AG04449 (cell line): Measurements from ENCODE around the gene UNC119.

Experiments
- CTCF ChIA-PET: fragments of 350-600 bp; formaldehyde crosslinking; extraction: SDS; loops from one replicate; lab custom pipeline; 2021; ENCODE audit warnings: antibody characterized with exemption; lab: Yijun Ruan, JAX
- POLR2A ChIA-PET: fragments of 400-600, 350-600 bp; formaldehyde crosslinking; extraction: SDS; loops from one replicate; lab custom pipeline; 2020; ENCODE audit warnings: antibody characterized with exemption, inconsistent platforms; lab: Yijun Ruan, JAX
- DNase-seq: peaks from one replicate; pipeline ENCODE4 v3.0.0-alpha.2; 2010; ENCODE audit warnings: low read depth, low spot score
- H3K4me3 ChIP-seq: 2 replicates; pipeline ENCODE4 v1.5.1; 2011; ENCODE audit warnings: low read depth, mild to moderate bottlenecking, control low read depth, low read length
- TF ChIP-seq, protein P1 (sequence below): IDR thresholded peaks from one replicate; pipeline ENCODE4 v1.5.1; 2011; ENCODE audit warnings: mild to moderate bottlenecking, moderate library complexity, low read length, control low read depth, inconsistent platforms; ENCODE audit not compliant: insufficient read depth; ENCODE audit errors: missing control alignments

The UNC119 gene

DNA sequence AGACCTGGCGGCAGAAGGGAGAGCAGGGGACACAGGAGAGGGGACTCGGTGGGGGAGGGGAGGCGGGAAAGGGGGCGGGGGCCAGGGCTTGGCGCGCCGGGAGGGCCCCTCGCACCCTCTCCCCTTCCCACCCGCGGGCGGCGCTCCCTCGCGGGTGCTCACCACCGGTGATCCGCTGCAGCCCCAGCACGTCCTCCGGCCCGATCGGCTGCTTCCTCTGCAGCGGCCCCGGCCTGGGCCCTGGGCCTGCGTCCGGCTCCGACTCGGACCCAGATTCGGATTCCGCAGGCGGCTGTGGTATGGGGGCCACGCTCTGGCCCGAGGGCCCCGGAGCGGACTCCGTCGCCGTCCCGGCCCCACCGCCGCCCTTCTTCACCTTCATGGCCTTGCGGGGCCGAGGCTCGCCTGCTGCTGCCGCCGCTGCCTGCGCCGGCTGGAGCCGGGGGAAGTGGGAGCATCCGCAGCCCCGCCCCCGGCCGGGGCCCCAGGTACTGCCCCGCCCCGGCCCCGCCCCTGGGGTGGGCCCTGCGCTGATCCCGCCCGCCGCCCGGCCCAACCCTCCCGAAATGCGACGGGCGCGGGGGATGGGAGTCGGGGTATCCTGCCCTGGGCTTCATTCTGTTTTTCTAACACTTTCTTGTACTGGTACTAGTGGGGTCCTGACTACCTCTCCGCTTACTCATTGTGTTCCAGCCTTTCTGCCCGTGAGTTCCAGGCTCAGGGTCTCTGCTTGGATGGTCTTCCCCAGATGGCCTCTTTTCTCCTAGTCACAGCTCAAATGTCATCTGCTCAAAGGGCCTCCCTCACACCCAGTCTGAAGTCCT, at the start of gene UNC119:
Gene UNC119, minus strand, starts transcription at position 449 of the 824 bp plus-strand sequence. Its CDS starts 67 bp downstream, at position 382.
- H3K4me3 ChIP-seq = peak within 1 kb of the TSS; percentile 75
- CTCF ChIA-PET = interaction anchor here (1.0 to 8.9 kb wide), 3 partner anchors 15 to 57 kb away, joined by 4 to 107 read pairs (median 5); no protein-coding TSS in a partner anchor
- TF ChIP-seq, protein P1, sequence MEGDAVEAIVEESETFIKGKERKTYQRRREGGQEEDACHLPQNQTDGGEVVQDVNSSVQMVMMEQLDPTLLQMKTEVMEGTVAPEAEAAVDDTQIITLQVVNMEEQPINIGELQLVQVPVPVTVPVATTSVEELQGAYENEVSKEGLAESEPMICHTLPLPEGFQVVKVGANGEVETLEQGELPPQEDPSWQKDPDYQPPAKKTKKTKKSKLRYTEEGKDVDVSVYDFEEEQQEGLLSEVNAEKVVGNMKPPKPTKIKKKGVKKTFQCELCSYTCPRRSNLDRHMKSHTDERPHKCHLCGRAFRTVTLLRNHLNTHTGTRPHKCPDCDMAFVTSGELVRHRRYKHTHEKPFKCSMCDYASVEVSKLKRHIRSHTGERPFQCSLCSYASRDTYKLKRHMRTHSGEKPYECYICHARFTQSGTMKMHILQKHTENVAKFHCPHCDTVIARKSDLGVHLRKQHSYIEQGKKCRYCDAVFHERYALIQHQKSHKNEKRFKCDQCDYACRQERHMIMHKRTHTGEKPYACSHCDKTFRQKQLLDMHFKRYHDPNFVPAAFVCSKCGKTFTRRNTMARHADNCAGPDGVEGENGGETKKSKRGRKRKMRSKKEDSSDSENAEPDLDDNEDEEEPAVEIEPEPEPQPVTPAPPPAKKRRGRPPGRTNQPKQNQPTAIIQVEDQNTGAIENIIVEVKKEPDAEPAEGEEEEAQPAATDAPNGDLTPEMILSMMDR = no peak
- DNase-seq = no peak
- POLR2A ChIA-PET = interaction anchor here (0.5 to 1.9 kb wide), 3 partner anchors 19 to 49 kb away, joined by 3 to 6 read pairs (median 4); partner anchors contain the start of gene PIGS

DNA sequence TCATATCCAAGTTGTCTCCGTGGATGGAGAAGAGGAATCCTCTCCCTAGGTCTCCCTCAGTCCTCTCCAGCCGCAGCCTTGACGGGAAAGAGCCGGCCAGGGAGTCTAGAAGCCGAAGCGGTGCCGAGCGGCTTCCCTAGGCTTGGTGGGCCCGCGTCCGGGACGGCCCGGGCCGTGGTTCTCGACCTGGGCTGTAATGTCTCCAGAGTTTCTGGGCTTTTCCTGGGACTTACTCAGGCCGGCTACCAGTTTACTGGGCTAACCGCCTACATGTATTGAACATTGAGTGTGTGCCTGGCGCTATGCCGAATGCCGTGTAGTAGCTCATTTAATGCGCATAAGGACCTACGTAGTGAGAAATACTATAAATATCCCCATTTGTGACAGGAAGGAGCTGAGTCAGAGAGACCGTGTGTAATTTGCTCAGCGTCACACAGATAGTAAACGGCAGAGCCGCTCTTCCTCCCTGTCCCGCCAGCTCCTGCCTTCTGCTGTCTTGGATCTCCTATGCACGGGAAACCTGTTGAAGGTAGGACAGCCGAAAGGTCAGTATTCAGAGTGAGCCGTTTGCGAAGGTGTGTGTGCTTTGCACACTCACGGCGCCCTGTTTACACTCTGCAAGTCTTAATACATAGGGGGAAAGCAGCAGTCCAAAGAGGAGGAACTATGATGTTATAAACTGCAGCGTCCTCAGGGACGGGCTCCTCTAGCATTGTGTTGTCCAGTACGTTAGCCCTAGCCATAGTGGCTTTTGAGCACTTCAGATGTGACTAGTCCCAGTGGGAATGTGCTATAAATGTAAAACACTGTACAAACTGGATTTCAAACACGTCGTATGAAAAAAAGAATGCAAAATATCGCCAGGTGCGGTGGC, 47.1 kb upstream of the UNC119 start:
- CTCF ChIA-PET = interaction anchor here (1.5 to 2.3 kb wide), 3 partner anchors 10 to 105 kb away, joined by 5 to 9 read pairs (median 6); no protein-coding TSS in a partner anchor
- peak; percentile 63 for DNase-seq
- TF ChIP-seq, protein P1 = no peak
- POLR2A ChIA-PET = interaction anchor here (1.0 to 1.2 kb wide), 2 partner anchors 12 to 29 kb away, joined by 3 read pairs; no protein-coding TSS in a partner anchor
- H3K4me3 ChIP-seq = peak overlapping the region; percentile 83

DNA sequence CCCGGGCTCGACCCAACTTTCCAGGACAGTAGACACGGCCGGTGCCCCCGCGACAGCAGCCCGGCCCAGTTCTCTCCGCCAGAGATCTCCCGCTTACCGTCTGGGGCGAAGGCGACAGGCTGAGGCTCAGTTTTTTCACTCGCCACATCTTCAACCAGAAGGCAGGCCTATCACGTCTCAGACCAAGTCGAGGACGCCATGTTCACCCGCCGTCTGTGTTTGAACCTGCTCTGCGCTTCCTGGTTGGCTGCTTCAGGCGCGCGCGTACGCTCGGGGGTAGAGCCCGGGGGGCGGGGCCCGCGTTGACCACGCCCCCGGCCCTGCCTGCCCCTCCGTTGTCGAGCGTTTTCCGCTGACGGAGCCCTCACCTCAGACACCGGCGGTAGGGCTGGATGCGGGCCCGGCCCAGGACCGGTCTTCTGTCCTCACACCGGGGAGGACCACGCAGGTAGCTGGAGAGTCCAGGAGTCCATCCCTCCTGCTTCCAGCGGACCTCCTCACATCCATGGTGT, 46.4 kb upstream of the UNC119 start, which contains the start of gene SPAG5:
Gene SPAG5, minus strand, starts transcription at position 227 of the 512 bp plus-strand sequence. Its CDS starts 79 bp downstream, at position 148.
- peak; percentile 29 for DNase-seq
- ChIA-PET CTCF (interaction anchor here (1.0 to 2.3 kb wide), 4 partner anchors 9 to 104 kb away, joined by 3 to 9 read pairs (median 6); no protein-coding TSS in a partner anchor), POLR2A (interaction anchor here (1.0 to 1.2 kb wide), 2 partner anchors 13 to 28 kb away, joined by 3 read pairs; no protein-coding TSS in a partner anchor)
- TF ChIP-seq, protein P1 = no peak
- H3K4me3 ChIP-seq = peak within 1 kb of the TSS; percentile 83

DNA sequence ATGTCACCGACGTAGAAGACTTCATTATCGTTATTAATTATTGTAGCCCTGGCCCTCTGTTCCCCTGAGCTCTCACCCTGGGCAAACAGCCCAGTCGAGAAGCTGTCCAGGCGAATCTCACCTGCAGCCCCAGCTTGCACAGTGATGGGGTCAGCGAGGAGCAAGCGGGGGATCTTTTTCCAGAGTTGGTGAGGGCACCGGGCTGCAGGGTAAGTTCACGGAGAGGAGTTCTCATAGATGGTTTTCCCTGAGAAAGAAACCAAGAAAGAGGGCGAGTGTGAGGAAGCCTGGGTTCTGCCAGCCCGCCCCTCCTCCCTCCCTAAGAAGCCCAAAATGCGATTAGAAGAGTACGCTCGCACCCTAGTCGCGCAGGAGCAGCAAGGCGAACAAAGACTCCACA, 46.0 kb upstream of the UNC119 start:
- TF ChIP-seq, protein P1 = no peak
- ChIA-PET POLR2A (interaction anchor here (1.2 to 1.3 kb wide), 2 partner anchors 9 to 28 kb away, joined by 3 to 6 read pairs; no protein-coding TSS in a partner anchor), CTCF (interaction anchor here (1.0 to 2.3 kb wide), 3 partner anchors 9 to 104 kb away, joined by 3 to 9 read pairs (median 6); no protein-coding TSS in a partner anchor)
- DNase-seq = no peak
- H3K4me3 ChIP-seq = peak overlapping the region; percentile 83

GRCh38 chr17:28597606-28598383, 45.4 kb upstream of the UNC119 start:
- POLR2A ChIA-PET = interaction anchor here (1.2 to 1.3 kb wide), 2 partner anchors 9 to 27 kb away, joined by 3 to 6 read pairs; no protein-coding TSS in a partner anchor
- TF ChIP-seq, protein P1 = no peak
- no peak for DNase-seq
- H3K4me3 ChIP-seq = peak overlapping the region; percentile 83
- CTCF ChIA-PET = interaction anchor here (1.0 to 2.3 kb wide), 2 partner anchors 8 to 103 kb away, joined by 3 to 9 read pairs; no protein-coding TSS in a partner anchor
